Endothelial cell (in vitro differentiated cells): ENCODE data around the gene TLR9. TPM values are rescaled to one million over a fixed set of nuclear protein-coding genes. Genes with fewer than 3 reads are reported as not detected.

Experiments
- DNase-seq: peaks from one replicate; pipeline ENCODE4 v3.0.0; 2021; ENCODE audit warnings: low spot score
- H3K27ac Mint-ChIP-seq: one replicate; pipeline ENCODE4 v1.8.0; 2021; ENCODE audit warnings: mixed read lengths, inconsistent platforms; ENCODE audit not compliant: unreplicated experiment
- H3K27me3 Mint-ChIP-seq: one replicate; pipeline ENCODE4 v1.8.0; 2021; ENCODE audit warnings: mild to moderate bottlenecking, moderate library complexity, mixed read lengths, inconsistent platforms; ENCODE audit not compliant: unreplicated experiment
- H3K36me3 Mint-ChIP-seq: one replicate; pipeline ENCODE4 v1.8.0; 2021; ENCODE audit warnings: mild to moderate bottlenecking, low read depth, mixed read lengths, inconsistent platforms; ENCODE audit not compliant: unreplicated experiment
- H3K4me1 Mint-ChIP-seq: one replicate; pipeline ENCODE4 v1.8.0; 2021; ENCODE audit warnings: mild to moderate bottlenecking, mixed read lengths, inconsistent platforms; ENCODE audit not compliant: unreplicated experiment
- H3K4me3 Mint-ChIP-seq: one replicate; pipeline ENCODE4 v1.8.0; 2021; ENCODE audit warnings: mild to moderate bottlenecking, mixed read lengths, inconsistent platforms; ENCODE audit not compliant: unreplicated experiment
- H3K9me3 Mint-ChIP-seq: one replicate; pipeline ENCODE4 v1.8.0; 2021; ENCODE audit warnings: mixed read lengths, inconsistent platforms; ENCODE audit not compliant: unreplicated experiment
- total RNA-seq: library from RNA; stranded (reverse); fragmentation: NEBNext Ultra II Directional; extraction: Animal tissue kit (Norgen Biotek cat#: 25700); gene quantifications from one replicate; pipeline ENCODE4 v1.2.1, GENCODE V29; 2021; ENCODE audit not compliant: unreplicated experiment
- TF ChIP-seq, protein P1 (sequence below): fragments of 200-600 bp; sonication (generic); IDR thresholded peaks from one replicate; pipeline ENCODE4 v1.5.0; 2021; ENCODE audit warnings: antibody characterized with exemption; ENCODE audit not compliant: unreplicated experiment

The TLR9 gene
- total RNA-seq, 1 donor from 2014 or later, result not detected

DNA sequence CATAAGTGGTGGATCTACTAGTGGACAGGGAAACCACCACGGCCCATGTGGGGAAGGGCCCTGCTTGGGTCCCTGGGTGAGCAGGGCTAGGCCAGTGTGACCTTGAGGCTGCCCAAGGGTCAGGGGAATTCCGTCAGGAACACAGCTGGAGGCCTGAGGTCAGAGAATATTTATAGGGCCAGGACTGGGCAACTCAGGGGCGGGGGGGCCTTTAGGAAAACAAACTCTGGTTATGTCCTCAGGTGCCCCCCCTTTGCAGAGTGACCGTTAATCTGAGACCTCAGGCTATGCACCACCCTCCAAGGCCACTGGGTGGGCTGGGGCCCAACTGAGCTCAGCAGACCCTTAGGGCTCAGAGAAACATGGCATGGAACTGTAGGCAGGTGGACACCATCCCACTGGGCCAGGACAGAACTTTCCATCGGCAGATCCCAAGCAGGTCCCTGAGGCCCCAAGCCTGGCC lies 11.0 kb upstream of the TLR9 start:
- Mint-ChIP-seq H3K27ac (no peak overlapping the region), H3K4me1 (peaks cover 19% of the 10 kb centered on the region), H3K4me3 (peak overlapping the region; percentile 22), H3K9me3 (no peaks in the 10 kb centered on the region), H3K36me3 (peaks cover 3% of the 10 kb centered on the region), H3K27me3 (peaks cover 5% of the 10 kb centered on the region)
- TF ChIP-seq, protein P1, sequence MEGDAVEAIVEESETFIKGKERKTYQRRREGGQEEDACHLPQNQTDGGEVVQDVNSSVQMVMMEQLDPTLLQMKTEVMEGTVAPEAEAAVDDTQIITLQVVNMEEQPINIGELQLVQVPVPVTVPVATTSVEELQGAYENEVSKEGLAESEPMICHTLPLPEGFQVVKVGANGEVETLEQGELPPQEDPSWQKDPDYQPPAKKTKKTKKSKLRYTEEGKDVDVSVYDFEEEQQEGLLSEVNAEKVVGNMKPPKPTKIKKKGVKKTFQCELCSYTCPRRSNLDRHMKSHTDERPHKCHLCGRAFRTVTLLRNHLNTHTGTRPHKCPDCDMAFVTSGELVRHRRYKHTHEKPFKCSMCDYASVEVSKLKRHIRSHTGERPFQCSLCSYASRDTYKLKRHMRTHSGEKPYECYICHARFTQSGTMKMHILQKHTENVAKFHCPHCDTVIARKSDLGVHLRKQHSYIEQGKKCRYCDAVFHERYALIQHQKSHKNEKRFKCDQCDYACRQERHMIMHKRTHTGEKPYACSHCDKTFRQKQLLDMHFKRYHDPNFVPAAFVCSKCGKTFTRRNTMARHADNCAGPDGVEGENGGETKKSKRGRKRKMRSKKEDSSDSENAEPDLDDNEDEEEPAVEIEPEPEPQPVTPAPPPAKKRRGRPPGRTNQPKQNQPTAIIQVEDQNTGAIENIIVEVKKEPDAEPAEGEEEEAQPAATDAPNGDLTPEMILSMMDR, result no peak
- no peak for DNase-seq

DNA sequence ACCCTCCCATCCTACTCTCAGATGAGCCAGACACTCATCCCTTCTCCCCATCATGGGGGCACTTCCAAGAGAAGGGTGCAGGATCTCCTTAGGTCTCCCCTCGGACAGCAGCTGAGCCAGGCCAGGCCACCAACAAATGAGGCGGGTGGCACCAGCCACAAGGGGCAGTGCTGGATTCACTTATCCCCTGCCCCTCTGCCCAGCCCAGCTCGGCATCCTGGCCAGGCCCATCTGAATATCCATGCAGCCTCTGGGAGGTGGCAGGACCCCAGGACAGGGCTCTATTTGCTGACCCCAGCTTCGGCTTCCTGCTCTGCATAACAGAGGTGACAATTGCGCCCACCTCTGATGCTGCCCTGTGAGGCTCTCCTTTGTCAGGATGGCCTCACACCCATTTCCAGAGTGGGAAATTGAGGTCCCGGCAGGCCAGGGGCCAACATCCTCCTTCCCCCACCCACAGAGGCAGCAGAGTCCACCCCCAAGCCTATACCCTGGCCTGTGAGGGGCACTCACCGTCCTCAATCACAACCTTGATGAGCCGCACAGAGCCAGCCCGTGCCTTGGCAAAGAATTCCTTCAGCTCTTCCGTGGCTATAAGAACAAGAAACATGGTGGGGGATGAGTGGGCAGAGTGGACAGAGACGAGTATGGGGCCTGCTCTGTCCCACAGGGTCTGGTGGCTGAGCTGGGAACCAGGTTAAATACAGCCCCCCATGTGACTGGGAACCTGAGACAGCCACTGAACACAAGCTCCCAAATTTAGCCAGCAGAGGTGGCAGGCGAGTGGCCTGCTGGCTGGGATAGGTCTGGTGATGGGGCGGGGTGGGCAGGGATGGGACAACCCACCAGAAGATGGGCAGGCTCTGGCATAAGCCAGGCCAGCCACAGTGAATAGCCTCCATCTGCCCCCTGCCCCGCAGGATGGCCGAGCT lies 9.3 kb upstream of the TLR9 start:
- DNase-seq, result no peak
- Mint-ChIP-seq H3K36me3 (peaks cover 5% of the 10 kb centered on the region), H3K9me3 (no peaks in the 10 kb centered on the region), H3K27ac (no peak overlapping the region), H3K4me3 (no peak overlapping the region), H3K4me1 (peaks cover 16% of the 10 kb centered on the region), H3K27me3 (peaks cover 6% of the 10 kb centered on the region)
- TF ChIP-seq, protein P1, result no peak

DNA sequence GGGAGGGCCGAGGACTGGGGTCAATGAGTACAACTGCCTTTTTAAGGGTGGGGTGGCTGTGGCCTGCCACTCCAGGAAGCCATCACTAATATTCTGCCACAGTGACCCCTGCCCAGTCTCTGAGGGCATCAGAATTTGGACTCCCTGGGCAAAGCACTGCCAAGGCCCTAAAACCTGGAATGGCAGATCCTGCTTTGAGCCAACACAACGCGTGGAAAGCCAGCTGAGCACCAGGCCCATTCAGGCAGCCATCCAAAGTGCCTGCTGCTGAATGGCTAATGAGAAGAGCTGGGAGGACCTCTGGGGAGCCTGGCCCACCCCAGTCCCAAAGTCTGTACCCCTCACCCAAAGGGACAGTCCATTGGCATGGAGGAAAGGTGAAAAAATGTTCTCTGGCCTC lies 8.5 kb upstream of the TLR9 start:
- DNase-seq, result no peak
- Mint-ChIP-seq H3K9me3 (no peaks in the 10 kb centered on the region), H3K27me3 (peaks cover 6% of the 10 kb centered on the region), H3K36me3 (peaks cover 5% of the 10 kb centered on the region), H3K4me3 (no peak overlapping the region), H3K27ac (no peak overlapping the region), H3K4me1 (peaks cover 13% of the 10 kb centered on the region)
- TF ChIP-seq, protein P1, result no peak

DNA sequence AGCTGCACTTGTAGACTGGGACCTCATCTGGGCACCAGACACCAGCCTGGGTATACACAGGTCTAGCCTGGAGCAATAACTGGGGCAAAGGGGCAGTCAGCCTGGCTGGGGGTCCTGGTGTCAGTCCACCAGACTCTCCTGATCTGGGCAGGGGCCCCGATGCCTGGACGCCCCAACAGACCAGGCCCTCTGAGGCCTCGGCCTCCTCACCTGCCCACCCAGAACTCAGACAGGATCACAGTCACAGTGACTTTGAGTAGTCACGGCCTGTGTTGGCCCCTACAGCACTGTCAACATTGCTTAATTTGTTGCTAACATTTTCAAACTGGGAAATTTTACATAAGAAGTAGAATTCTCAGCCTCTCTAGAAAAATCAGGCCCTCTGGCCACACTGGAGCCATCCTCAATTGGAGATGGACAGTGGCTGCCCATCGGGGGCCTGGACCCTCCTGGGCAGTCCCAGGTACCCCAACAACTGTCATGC lies 7.7 kb upstream of the TLR9 start:
- Mint-ChIP-seq H3K4me1 (peaks cover 8% of the 10 kb centered on the region), H3K27ac (no peak overlapping the region), H3K36me3 (peaks cover 5% of the 10 kb centered on the region), H3K4me3 (no peak overlapping the region), H3K9me3 (no peaks in the 10 kb centered on the region), H3K27me3 (peaks cover 6% of the 10 kb centered on the region)
- TF ChIP-seq, protein P1, result no peak
- DNase-seq, result no peak
